Measurements from ENCODE around the gene ZDHHC9.
A peak's percentile ranks its signal among the peaks of the same experiment; 100 is the strongest.

Gene ZDHHC9

DNA sequence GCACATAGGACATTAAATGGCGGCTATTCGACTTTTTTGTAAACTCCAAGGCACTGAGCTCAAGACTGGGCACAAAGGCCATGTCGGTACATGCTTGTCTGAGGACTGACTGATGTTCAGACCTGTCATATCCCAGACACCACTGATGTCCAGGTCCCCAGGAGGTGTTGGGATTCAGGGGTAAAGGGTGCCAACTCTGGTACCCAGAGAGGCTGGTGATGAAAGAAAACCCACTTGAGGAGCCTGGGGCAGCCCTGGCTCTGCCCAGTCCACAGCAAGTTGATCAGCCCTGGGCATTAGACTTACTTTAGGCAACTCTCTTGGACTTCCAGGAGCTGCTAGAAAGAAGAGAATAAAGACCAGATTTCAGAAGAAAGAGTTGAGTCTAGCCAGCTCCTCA lies 45.2 kb downstream of the ZDHHC9 start:
- peak; percentile 6 for ATAC-seq
- Mint-ChIP-seq H3K4me1 (peaks cover 16% of the 10 kb centered on the region), H3K9me3 (no peaks in the 10 kb centered on the region), H3K36me3 (peaks cover 58% of the 10 kb centered on the region), H3K4me3 (peak overlapping the region; percentile 7), H3K27ac (peak overlapping the region; percentile 71)
- DNase-seq (ENCODE audit: low spot score in 2 of 2), result no peak

DNA sequence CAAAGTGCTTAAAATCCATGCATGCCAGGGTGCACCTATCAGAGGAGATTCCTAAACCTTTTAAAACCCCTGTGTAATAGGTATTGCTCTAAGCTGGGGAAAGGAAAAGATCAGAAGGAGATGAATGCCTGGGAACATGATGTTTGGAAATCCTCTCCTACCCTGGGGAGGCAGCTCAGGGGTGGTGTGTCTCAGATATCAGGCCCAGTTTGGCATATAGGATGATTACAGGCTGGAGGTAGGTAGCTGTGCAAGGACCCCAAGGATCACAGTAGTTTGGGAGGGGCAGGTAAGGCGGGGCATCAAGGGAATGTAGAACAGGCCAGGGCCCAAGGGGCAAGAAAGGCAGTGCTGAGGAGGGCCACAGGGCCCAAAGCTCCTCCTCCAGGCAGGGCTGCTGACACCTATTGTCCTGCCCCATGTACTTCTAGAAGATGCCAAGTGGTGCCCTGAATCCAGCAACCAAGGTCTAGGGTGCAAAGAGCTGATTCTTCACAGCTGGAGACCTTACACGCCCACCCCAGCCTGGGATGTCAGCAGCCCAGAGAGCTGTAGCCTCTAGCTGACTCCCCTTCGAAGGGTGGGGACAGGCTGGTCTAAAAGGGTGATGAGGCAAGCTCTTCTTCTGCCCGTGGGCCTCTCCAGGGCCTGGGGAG lies 46.3 kb downstream of the ZDHHC9 start:
- H3K36me3 Mint-ChIP-seq, result peaks cover 69% of the 10 kb centered on the region
- H3K4me1 Mint-ChIP-seq, result peaks cover 16% of the 10 kb centered on the region
- no peak overlapping the region for H3K4me3 Mint-ChIP-seq

DNA sequence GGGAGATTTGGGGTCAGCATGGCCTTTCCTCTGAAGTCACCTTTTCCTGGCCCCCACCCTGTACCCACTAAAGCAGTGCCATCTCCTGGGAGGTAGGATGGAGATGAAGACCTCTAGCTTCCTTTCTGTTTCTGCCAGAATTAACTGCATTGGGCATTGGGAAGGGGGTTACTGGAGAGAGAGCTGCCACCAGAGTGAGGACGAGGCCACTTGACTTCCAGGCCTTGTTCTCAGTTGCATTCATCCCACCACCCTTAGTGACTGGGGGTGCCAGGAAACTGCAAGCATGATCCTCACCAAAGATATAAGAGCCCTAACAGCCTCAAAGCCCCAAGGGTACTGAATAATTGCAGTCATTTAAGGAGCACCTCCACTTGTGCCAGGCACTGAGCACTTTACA lies 48.1 kb downstream of the ZDHHC9 start:
- H3K4me3 Mint-ChIP-seq, result no peak overlapping the region
- H3K27ac Mint-ChIP-seq, result peak overlapping the region; percentile 29
- H3K9me3 Mint-ChIP-seq, result no peaks in the 10 kb centered on the region
- H3K36me3 Mint-ChIP-seq, result peaks cover 87% of the 10 kb centered on the region
- peaks cover 16% of the 10 kb centered on the region for H3K4me1 Mint-ChIP-seq
- no peak for DNase-seq (ENCODE audit: low spot score in 2 of 2)
- no peak for ATAC-seq

More for the DNA sequence above, 46.3 kb downstream of the ZDHHC9 start:
- H3K27ac Mint-ChIP-seq, result peak overlapping the region; percentile 67
- H3K9me3 Mint-ChIP-seq, result no peaks in the 10 kb centered on the region
- no peak for DNase-seq (ENCODE audit: low spot score in 2 of 2)
- ATAC-seq, result peak; percentile 20

DNA sequence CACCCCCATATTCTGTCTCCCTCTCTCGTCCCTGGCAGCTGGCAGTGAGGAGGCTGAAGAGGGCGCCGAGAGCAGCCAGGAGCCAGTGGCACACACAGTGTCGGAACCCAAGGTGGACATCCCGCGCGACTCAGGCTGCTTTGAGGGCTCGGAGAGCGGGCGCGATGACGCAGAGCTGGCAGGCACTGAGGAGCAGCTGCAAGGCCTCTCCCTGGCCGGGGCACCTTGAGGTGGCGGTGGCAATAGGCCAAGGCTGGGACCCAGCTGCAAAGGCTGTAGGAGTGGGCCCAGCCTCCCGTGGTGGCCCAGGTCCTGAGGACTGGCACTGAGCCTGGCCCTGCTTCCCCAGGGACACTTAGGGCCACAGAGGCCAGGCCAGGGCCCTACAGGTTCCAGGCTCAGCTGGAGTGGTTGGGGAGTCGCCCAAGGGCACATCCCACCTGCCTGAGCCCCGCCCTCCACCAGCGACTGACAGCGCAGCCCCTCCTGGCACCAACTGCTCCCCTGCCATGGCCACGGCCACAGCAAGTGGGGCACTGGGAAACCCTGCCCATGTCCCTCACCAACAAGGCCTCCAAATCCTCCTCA lies 50.0 kb downstream of the ZDHHC9 start:
- peaks cover 4% of the 10 kb centered on the region for H3K4me1 Mint-ChIP-seq
- peak overlapping the region; percentile 68 for H3K27ac Mint-ChIP-seq
- no peak overlapping the region for H3K4me3 Mint-ChIP-seq
- H3K36me3 Mint-ChIP-seq, result peaks cover 100% of the 10 kb centered on the region
- ATAC-seq (no peak), DNase-seq (ENCODE audit: low spot score in 2 of 2) (no peak)
- no peaks in the 10 kb centered on the region for H3K9me3 Mint-ChIP-seq

DNA sequence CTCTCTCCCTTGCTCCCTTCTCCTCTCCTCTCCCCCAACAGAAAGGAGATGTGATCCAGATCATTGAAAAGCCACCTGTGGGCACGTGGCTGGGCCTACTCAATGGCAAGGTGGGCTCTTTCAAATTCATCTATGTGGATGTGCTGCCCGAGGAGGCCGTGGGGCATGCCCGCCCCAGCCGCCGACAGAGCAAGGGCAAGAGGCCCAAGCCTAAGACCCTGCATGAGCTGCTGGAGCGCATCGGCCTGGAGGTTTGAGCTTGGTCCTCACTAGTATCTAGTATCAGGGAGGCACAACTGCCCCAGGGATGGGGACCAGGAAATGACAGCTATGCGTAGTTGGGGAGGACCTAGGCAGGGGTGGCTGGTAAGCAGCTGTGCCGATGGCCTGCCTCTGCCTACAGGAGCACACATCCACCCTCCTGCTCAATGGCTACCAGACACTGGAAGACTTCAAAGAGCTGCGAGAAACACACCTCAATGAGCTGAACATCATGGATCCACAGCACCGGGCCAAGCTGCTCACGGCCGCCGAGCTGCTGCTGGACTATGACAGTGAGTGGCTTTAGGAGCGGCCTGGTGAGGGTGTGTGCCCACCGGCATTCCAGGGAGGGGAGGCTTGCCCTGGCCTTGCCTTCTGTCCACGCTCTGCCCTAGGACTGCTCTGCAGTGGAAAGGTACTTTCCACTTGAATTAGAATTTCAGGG lies 50.9 kb downstream of the ZDHHC9 start:
- Mint-ChIP-seq H3K36me3 (peaks cover 100% of the 10 kb centered on the region), H3K4me3 (no peak overlapping the region), H3K9me3 (no peaks in the 10 kb centered on the region), H3K4me1 (peaks cover under 1% of the 10 kb centered on the region), H3K27ac (peak overlapping the region; percentile 68)
- no peak for DNase-seq (ENCODE audit: low spot score in 2 of 2)
- ATAC-seq, result no peak

DNA sequence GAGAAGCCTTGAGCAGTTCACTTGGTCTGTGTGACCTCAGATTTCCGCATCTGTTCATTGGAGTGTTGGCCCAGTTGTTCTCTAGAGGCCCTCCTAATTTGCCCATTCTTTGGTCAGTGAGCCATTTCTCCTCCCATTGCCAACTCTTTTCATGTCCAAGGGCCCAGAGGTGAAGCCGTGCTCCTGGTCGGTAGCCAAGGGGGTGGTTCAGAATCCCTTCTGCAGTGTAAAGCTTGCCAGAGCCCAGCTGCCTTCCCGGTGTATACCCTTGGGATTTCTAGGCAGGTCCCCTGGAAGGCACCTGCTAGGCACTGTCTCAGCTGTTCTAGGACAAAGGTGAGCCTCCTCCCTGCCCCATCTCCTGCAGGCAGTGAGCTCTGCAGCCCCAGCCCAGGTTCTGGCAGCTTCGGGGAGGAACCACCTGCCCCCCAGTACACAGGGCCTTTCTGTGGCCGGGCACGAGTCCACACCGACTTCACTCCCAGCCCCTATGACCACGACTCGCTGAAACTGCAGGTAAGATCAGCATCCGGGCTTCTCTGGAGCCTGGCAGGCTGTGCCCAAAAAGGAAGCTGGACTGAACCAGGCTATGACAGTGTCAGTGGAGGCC lies 51.6 kb downstream of the ZDHHC9 start:
- peaks cover 8% of the 10 kb centered on the region for H3K4me1 Mint-ChIP-seq
- DNase-seq (ENCODE audit: low spot score in 2 of 2) (no peak), ATAC-seq (no peak)
- H3K9me3 Mint-ChIP-seq, result no peaks in the 10 kb centered on the region
- H3K4me3 Mint-ChIP-seq, result no peak overlapping the region
- peak overlapping the region; percentile 68 for H3K27ac Mint-ChIP-seq
- H3K36me3 Mint-ChIP-seq, result peaks cover 100% of the 10 kb centered on the region

DNA sequence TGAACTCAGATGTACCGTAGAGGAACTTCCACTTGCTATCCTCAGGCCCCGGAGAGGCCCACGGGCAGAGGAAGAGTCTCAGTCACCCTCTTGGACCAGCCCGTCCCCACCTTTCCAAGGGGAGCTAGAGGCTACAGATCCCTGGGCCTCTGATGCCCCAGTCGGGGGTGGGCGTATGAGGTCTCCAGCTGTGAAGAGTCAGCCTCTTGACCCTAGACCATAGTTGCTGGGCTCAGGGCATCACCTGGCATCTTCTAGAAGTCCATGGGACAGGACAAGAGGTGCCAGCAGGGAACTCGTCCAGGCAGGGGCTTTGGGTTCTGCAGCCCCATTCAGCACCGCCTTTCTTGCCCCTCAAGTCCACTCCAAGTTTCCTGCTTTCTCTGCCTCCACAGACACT lies 52.4 kb downstream of the ZDHHC9 start:
- Mint-ChIP-seq H3K36me3 (peaks cover 100% of the 10 kb centered on the region), H3K9me3 (no peaks in the 10 kb centered on the region), H3K4me1 (peaks cover 15% of the 10 kb centered on the region), H3K27ac (no peak overlapping the region), H3K4me3 (no peak overlapping the region)
- DNase-seq (ENCODE audit: low spot score in 2 of 2) (no peak), ATAC-seq (no peak)

DNA sequence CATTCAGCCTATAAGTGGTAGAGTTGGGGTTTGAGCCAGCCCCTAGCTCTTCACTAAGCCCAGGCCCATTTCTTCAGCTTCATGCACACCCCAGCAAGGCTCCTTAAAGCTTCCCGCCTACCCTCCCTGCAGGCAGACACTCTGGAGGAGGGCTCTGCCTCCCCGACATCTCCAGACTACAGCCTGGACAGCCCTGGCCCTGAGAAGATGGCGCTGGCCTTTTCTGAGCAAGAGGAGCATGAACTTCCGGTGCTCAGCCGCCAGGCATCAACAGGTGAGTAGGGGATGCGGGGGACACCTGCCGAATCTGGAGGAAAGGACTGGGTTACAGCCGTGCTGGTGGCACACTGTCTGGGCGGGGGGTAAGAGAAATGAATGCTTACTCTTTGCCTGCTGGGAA lies 52.9 kb downstream of the ZDHHC9 start:
- no peak for ATAC-seq
- H3K27ac Mint-ChIP-seq, result no peak overlapping the region
- H3K36me3 Mint-ChIP-seq, result peaks cover 100% of the 10 kb centered on the region
- no peak for DNase-seq (ENCODE audit: low spot score in 2 of 2)
- peaks cover 20% of the 10 kb centered on the region for H3K4me1 Mint-ChIP-seq
- H3K9me3 Mint-ChIP-seq, result no peaks in the 10 kb centered on the region
- H3K4me3 Mint-ChIP-seq, result no peak overlapping the region

DNA sequence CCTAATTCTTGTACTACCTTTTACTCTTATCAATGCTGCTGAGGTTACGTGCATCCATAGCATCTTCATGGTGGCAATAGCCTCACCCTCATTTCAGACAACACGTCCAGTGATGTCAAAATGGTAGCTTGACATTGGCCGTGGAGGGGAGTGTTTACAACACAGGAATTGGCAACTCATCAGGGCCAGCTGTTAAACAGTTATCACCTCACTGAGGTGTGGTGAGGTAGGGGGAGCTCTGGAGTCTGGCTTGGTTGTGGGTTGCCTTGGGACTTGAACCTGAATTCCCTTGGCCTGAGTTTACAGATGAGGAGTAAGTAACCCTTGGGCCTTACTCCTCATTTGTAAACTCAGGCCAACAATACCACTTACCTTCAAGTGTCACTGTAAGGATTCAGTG lies 53.5 kb downstream of the ZDHHC9 start:
- ATAC-seq, result no peak
- Mint-ChIP-seq H3K9me3 (no peaks in the 10 kb centered on the region), H3K36me3 (peaks cover 100% of the 10 kb centered on the region), H3K4me1 (peaks cover 27% of the 10 kb centered on the region), H3K4me3 (no peak overlapping the region), H3K27ac (no peak overlapping the region)
- DNase-seq (ENCODE audit: low spot score in 2 of 2), result no peak

DNA sequence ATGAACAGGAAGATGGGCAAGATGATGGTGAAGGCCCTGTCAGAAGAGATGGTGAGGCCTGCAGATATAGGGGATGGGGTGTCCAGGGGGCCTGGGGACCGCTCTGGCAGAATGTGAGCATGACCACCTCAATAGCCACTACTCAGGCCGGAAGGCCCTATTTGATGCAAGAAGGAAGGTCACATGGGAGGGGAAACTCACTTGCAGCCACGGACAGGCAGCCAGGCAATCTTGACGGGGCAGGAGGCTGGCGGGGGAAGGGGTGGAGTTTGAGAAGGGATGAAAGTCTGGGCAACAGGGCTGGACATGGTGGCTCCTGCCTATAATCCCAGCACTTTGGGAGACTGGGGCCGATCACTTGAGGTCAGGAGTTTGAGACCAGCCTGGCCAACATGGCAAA lies 55.2 kb downstream of the ZDHHC9 start:
- no peak for ATAC-seq
- Mint-ChIP-seq H3K36me3 (peaks cover 100% of the 10 kb centered on the region), H3K4me3 (no peak overlapping the region), H3K27ac (peak overlapping the region; percentile 79), H3K4me1 (peaks cover 38% of the 10 kb centered on the region), H3K9me3 (no peaks in the 10 kb centered on the region)
- no peak for DNase-seq (ENCODE audit: low spot score in 2 of 2)

DNA sequence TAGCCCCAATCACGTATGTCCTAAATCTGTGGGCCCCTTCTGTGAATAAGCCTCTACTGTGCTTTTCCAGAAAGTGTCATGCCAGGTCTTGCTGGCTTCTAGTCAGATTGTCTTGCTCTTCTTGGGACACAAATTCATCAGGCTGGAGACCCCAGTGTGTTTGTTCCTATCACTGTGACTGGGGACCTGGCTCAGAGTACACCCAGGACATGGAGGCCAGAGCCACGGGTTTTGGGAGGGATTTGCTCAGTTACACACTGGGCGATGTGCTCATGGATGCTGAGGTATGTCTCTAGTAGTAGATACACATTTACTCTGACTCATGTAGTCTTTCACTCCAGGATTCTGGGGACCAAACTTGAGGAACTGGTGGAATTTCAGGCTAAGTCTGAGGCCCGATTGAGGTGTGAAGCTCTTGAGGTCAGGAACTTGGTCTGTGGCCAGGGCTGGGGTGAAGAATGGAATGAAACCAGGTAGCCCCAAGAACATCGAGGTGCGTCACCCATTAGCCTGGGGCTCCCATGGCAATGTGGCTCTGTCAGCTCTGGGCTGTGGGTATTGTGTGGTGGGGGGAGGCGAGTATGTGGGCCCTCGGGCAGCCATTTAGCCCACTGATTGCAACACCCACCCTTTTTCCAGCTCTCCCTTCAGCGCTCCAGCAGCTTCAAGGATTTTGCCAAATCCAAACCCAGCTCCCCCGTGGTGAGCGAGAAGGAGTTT lies 56.2 kb downstream of the ZDHHC9 start:
- H3K4me1 Mint-ChIP-seq, result peaks cover 46% of the 10 kb centered on the region
- DNase-seq (ENCODE audit: low spot score in 2 of 2) (no peak), ATAC-seq (no peak)
- H3K4me3 Mint-ChIP-seq, result peak overlapping the region; percentile 93
- no peaks in the 10 kb centered on the region for H3K9me3 Mint-ChIP-seq
- peaks cover 100% of the 10 kb centered on the region for H3K36me3 Mint-ChIP-seq
- peak overlapping the region; percentile 93 for H3K27ac Mint-ChIP-seq

DNA sequence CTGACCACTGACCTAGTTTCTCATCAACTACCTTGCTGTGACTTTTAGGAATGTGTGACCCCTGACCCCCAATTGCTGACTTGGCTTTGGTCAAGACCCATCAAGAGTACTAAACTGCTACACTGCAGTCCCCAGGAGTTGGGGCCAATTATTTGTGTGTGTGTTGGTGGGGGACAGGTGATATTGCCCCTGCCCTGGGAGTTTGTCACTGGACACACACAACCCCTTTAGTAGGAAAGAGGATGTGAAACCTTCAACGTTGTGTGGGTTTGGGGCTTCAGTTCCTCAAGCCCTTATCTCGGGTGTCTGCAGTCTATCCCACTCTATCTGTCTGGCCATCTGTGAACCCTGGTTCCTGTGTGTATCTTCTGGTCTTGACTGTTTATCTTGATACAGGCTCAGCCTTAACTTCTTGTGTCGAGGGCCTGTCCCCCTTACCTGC lies 57.5 kb downstream of the ZDHHC9 start:
- H3K4me3 Mint-ChIP-seq, result peak overlapping the region; percentile 93
- DNase-seq (ENCODE audit: low spot score in 2 of 2), result no peak
- H3K27ac Mint-ChIP-seq, result peak overlapping the region; percentile 93
- no peak for ATAC-seq
- peaks cover 52% of the 10 kb centered on the region for H3K4me1 Mint-ChIP-seq
- peaks cover 100% of the 10 kb centered on the region for H3K36me3 Mint-ChIP-seq
- H3K9me3 Mint-ChIP-seq, result no peaks in the 10 kb centered on the region

DNA sequence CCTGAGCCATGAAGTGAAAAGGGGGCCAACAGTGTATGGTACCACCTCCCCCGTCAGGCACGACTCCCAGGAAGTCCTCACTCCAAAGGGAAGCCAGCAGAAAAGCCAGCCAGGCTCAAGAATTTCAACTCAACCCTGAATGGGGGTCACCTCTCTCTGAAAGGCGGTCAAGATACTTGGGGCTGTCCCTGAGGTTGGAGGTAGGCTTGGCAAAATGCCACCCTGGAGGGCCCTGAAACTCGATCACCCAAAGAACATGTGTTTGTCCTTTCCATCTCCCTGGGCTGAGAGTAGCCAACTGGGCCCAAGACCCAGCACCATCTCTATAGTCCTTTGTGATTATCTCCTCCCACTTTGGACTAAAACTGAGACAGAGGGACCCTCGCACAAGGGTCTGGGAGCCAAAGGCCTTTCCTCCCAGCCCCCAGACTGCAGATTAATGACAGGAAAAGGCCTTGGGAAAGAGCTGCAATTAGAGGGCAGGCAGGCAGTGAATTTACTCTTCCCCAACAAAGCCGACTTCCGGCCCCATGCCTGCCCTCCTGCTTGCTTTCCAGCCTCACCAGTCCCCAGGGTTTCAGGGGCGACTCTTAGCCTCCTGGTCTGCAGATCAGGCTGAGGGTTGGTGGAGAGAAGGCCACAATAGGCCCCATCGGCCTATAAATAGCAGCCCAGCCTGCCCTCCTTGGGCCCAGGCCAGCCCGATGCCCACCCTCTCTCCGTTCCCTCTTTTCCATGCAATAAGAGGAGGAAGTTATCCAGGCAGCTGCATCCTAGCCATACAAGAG lies 58.3 kb downstream of the ZDHHC9 start:
- Mint-ChIP-seq H3K27ac (peak overlapping the region; percentile 93), H3K9me3 (no peaks in the 10 kb centered on the region), H3K4me3 (peak overlapping the region; percentile 93), H3K4me1 (peaks cover 52% of the 10 kb centered on the region), H3K36me3 (peaks cover 100% of the 10 kb centered on the region)
- no peak for ATAC-seq
- DNase-seq (ENCODE audit: low spot score in 2 of 2), result no peak

DNA sequence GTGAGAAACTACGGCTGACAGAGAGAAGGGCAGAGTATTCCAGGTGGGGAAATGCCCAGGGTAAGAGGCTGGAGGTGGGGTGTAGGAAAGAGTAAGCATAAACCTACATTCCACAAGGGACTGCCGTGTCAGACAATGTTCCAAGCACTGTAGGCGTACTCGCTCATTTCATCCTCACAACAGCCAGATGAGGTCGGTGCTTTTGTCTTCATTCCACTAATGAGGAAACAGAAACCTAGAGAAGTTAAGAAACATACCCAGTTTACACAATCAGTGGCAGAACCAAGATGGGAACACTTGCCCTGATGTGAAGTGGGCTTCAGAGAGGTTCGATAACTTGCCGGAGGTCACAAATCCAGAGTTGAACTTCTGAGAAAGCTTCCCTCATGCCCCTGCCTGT lies 59.3 kb downstream of the ZDHHC9 start:
- H3K4me1 Mint-ChIP-seq, result peaks cover 54% of the 10 kb centered on the region
- peak overlapping the region; percentile 93 for H3K4me3 Mint-ChIP-seq
- H3K27ac Mint-ChIP-seq, result peak overlapping the region; percentile 91
- DNase-seq (ENCODE audit: low spot score in 2 of 2), result no peak
- H3K9me3 Mint-ChIP-seq, result no peaks in the 10 kb centered on the region
- ATAC-seq, result no peak
- H3K36me3 Mint-ChIP-seq, result peaks cover 100% of the 10 kb centered on the region

Measured in stimulated activated effector memory CD8-positive, alpha-beta T cell treated with anti-CD3 and anti-CD28 coated beads, Interleukin-12 subunit alpha, Interleukin-12 subunit beta, amount 100 ng/mL, for 72 hours (primary cell).